Measurements from ENCODE around the gene LONRF2.

Gene LONRF2

GRCh38 chr2:100256849-100257248 lies 65.5 kb downstream of the LONRF2 start:
- H3K4me1 ChIP-seq (ENCODE audit: control insufficient read depth in 1 of 2, insufficient read depth in 1 of 2, low read depth in 1 of 2, low read length in 1 of 2): peaks cover 0 to 5% of the 10 kb centered on the region in 2 experiments
- no peak for TF ChIP-seq CTCF (IDR thresholded peaks at IDR 0.05)
- H3K27me3 ChIP-seq: no peaks in the 10 kb centered on the region
- no peaks in the 10 kb centered on the region for H3K36me3 ChIP-seq
- H3K4me3 ChIP-seq (ENCODE audit: low read depth in 1 of 2, low read length in 1 of 2): no peak overlapping the region
- H3K9me3 ChIP-seq: no peaks in the 10 kb centered on the region
- no peak overlapping the region for H3K27ac ChIP-seq

GRCh38 chr2:100256416-100256815 lies 65.9 kb downstream of the LONRF2 start:
- no peaks in the 10 kb centered on the region for H3K27me3 ChIP-seq
- TF ChIP-seq CTCF (IDR thresholded peaks at IDR 0.05): no peak
- no peak overlapping the region for H3K27ac ChIP-seq
- no peaks in the 10 kb centered on the region for H3K9me3 ChIP-seq
- peaks cover 0 to under 1% of the 10 kb centered on the region in 2 experiments for H3K4me1 ChIP-seq (ENCODE audit: control insufficient read depth in 1 of 2, insufficient read depth in 1 of 2, low read depth in 1 of 2, low read length in 1 of 2)
- no peaks in the 10 kb centered on the region for H3K36me3 ChIP-seq
- no peak overlapping the region for H3K4me3 ChIP-seq (ENCODE audit: low read depth in 1 of 2, low read length in 1 of 2)

- no peaks in the 10 kb centered on the region for H3K4me1 ChIP-seq (ENCODE audit: control insufficient read depth in 1 of 2, insufficient read depth in 1 of 2, low read depth in 1 of 2, low read length in 1 of 2)
- no peak for TF ChIP-seq CTCF (IDR thresholded peaks at IDR 0.05)
- H3K27me3 ChIP-seq: no peaks in the 10 kb centered on the region
- no peaks in the 10 kb centered on the region for H3K36me3 ChIP-seq
- no peak overlapping the region for H3K27ac ChIP-seq
- H3K9me3 ChIP-seq: no peaks in the 10 kb centered on the region
- no peak overlapping the region for H3K4me3 ChIP-seq (ENCODE audit: low read depth in 1 of 2, low read length in 1 of 2)
Observed at GRCh38 chr2:100254646-100255210, 67.6 kb downstream of the LONRF2 start.

GRCh38 chr2:100253786-100254185 lies 68.5 kb downstream of the LONRF2 start:
- H3K9me3 ChIP-seq: no peaks in the 10 kb centered on the region
- no peak overlapping the region for H3K27ac ChIP-seq
- H3K27me3 ChIP-seq: no peaks in the 10 kb centered on the region
- no peaks in the 10 kb centered on the region for H3K36me3 ChIP-seq
- H3K4me3 ChIP-seq (ENCODE audit: low read depth in 1 of 2, low read length in 1 of 2): no peak overlapping the region
- H3K4me1 ChIP-seq (ENCODE audit: control insufficient read depth in 1 of 2, insufficient read depth in 1 of 2, low read depth in 1 of 2, low read length in 1 of 2): no peaks in the 10 kb centered on the region
- TF ChIP-seq CTCF (IDR thresholded peaks at IDR 0.05): no peak

- H3K4me1 ChIP-seq (ENCODE audit: control insufficient read depth in 1 of 2, insufficient read depth in 1 of 2, low read depth in 1 of 2, low read length in 1 of 2): no peaks in the 10 kb centered on the region
- H3K27me3 ChIP-seq: no peaks in the 10 kb centered on the region
- no peaks in the 10 kb centered on the region for H3K9me3 ChIP-seq
- H3K4me3 ChIP-seq (ENCODE audit: low read depth in 1 of 2, low read length in 1 of 2): no peak overlapping the region
- H3K36me3 ChIP-seq: no peaks in the 10 kb centered on the region
- TF ChIP-seq CTCF (IDR thresholded peaks at IDR 0.05): no peak
- no peak overlapping the region for H3K27ac ChIP-seq
Observed at GRCh38 chr2:100252811-100253698, 69.2 kb downstream of the LONRF2 start.

All from neutrophil (primary cell).